Gastrocnemius medialis (tissue), 4 donors: Measurements from ENCODE around the gene CBLIF. TPM values are rescaled to one million over a fixed set of nuclear protein-coding genes. Genes with fewer than 3 reads are reported as not detected.
A peak's percentile ranks its signal among the peaks of the same experiment; 100 is the strongest.

Experiments
- ATAC-seq, 2 donors: fragments of 150-250 bp; one replicate each; pipeline ENCODE4 v1.9.1; 2016
- DNase-seq, 2 donors: peaks; one replicate each; pipeline ENCODE4 v3.0.0-alpha.2; 2019
- H3K27ac ChIP-seq, 4 donors: fragments of 200-600 bp; sonication (generic); 1 replicate in 1 of 4; 2 replicates in 3 of 4; pipeline ENCODE4 v1.5.1; 2016 to 2018; ENCODE audit warnings: mild to moderate bottlenecking in 2 of 4, moderate library complexity in 1 of 4
- H3K27me3 ChIP-seq, 3 donors: fragments of 200-600 bp; sonication (generic) in 2 of 3; 1 replicate in 1 of 3; 2 replicates in 2 of 3; pipeline versions ENCODE4 v1.5.1 to v1.6.0; 2016 to 2019; ENCODE audit warnings: mild to moderate bottlenecking in 1 of 3, moderate library complexity in 1 of 3
- H3K36me3 ChIP-seq, 2 donors: fragments of 200-600 bp; sonication (generic) in 1 of 2; one replicate each; pipeline ENCODE4 v1.5.1; 2017 to 2018
- H3K4me1 ChIP-seq, 2 donors: fragments of 200-600 bp; sonication (generic) in 1 of 2; one replicate each; pipeline ENCODE4 v1.5.1; 2016 to 2017; ENCODE audit warnings: mild to moderate bottlenecking in 2 of 2
- H3K4me3 ChIP-seq, 4 donors: fragments of 200-600 bp; sonication (generic) in 3 of 4; 1 replicate in 1 of 4; 2 replicates in 3 of 4; pipeline ENCODE4 v1.5.1; 2016 to 2019; ENCODE audit warnings: mild to moderate bottlenecking in 2 of 4
- H3K9me3 ChIP-seq, 3 donors: fragments of 200-600 bp; sonication (generic) in 2 of 3; 1 replicate in 1 of 3; 2 replicates in 2 of 3; pipeline ENCODE4 v1.5.1; 2016 to 2019
- POLR2A ChIP-seq, 2 donors: fragments of 450-650 bp; IDR thresholded peaks; one replicate each; pipeline ENCODE4 v1.6.1; 2017; ENCODE audit warnings: antibody characterized with exemption in 2 of 2, mild to moderate bottlenecking in 2 of 2, moderate library complexity in 2 of 2
- in situ Hi-C, 4 donors: fragments of 200-750 bp; cut with MboI; loops; one replicate each; pipeline versions ENCODE4 v1.15.0 to v1.8.0; 2017; ENCODE audit warnings: low sequenced_read_pairs in 4 of 4
- intact Hi-C: fragments of 100-400 bp; cut with DNase I; formaldehyde crosslinking; loops from one replicate; pipeline ENCODE4 v1.15.1; 2023; ENCODE audit warnings: low total_unique reads
- total RNA-seq, 4 donors: library from RNA; depleted of rRNA; stranded (reverse); fragments of >200 nt; gene quantifications; one replicate each; pipeline versions ENCODE4 v1.1.0 to v1.2.3, GENCODE V29; 2016
- TF ChIP-seq, protein P1 (sequence below), 5 experiments: fragments of 450-650 bp in 3 of 5; fragments of 200-600 bp in 2 of 5; sonication (generic) in 2 of 5; IDR thresholded peaks in 4 of 5; conservative IDR thresholded peaks in 1 of 5; 1 replicate in 4 of 5; 2 replicates in 1 of 5; pipeline ENCODE4 v1.5.1; 2016 to 2019; ENCODE audit warnings: antibody characterized with exemption in 5 of 5, mild to moderate bottlenecking in 3 of 5, moderate library complexity in 3 of 5

CBLIF gene
- total RNA-seq, 4 donors from 2014 or later: not detected

GRCh38 chr11:59800390-59801025 lies 44.8 kb downstream of the CBLIF start:
- H3K27me3 ChIP-seq: no peaks in the 10 kb centered on the region
- H3K27ac ChIP-seq: peak overlapping the region in 2 of 4 donors; percentile 69 to 78
- no peak for DNase-seq
- ATAC-seq: no peak
- H3K4me3 ChIP-seq: no peak overlapping the region
- in situ Hi-C loops: loop anchor here (5.0 to 25.0 kb wide), 5 partner anchors 43 to 268 kb away; partner anchors contain the start of gene STX3 (in 1 of the 4)
- no peaks in the 10 kb centered on the region for H3K9me3 ChIP-seq
- no peak for TF ChIP-seq POLR2A (IDR thresholded peaks at IDR 0.05)
- TF ChIP-seq, protein P1, sequence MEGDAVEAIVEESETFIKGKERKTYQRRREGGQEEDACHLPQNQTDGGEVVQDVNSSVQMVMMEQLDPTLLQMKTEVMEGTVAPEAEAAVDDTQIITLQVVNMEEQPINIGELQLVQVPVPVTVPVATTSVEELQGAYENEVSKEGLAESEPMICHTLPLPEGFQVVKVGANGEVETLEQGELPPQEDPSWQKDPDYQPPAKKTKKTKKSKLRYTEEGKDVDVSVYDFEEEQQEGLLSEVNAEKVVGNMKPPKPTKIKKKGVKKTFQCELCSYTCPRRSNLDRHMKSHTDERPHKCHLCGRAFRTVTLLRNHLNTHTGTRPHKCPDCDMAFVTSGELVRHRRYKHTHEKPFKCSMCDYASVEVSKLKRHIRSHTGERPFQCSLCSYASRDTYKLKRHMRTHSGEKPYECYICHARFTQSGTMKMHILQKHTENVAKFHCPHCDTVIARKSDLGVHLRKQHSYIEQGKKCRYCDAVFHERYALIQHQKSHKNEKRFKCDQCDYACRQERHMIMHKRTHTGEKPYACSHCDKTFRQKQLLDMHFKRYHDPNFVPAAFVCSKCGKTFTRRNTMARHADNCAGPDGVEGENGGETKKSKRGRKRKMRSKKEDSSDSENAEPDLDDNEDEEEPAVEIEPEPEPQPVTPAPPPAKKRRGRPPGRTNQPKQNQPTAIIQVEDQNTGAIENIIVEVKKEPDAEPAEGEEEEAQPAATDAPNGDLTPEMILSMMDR (IDR thresholded peaks at IDR 0.05 in 4 of 5, conservative IDR thresholded peaks at IDR 0.05 in 1 of 5): no peak
- intact Hi-C loops: loop anchor here (5.0 kb wide), 2 partner anchors 188 to 263 kb away; no protein-coding TSS in a partner anchor
- peaks cover 0 to 26% of the 10 kb centered on the region in 2 donors for H3K36me3 ChIP-seq
- peaks cover 6 to 9% of the 10 kb centered on the region in 2 donors for H3K4me1 ChIP-seq

GRCh38 chr11:59794417-59794816 lies 50.9 kb downstream of the CBLIF start:
- Histone ChIP-seq H3K36me3 (peaks cover 0 to 64% of the 10 kb centered on the region in 2 donors), H3K9me3 (no peaks in the 10 kb centered on the region), H3K27ac (no peak overlapping the region), H3K4me1 (no peaks in the 10 kb centered on the region), H3K27me3 (no peaks in the 10 kb centered on the region), H3K4me3 (no peak overlapping the region)
- TF ChIP-seq, protein P1 (IDR thresholded peaks at IDR 0.05 in 4 of 5, conservative IDR thresholded peaks at IDR 0.05 in 1 of 5): no peak
- TF ChIP-seq POLR2A (IDR thresholded peaks at IDR 0.05): no peak
- no peak for ATAC-seq
- intact Hi-C loops: no loop called here
- in situ Hi-C loops: no loop called here
- DNase-seq: no peak

- Histone ChIP-seq H3K27ac (no peak overlapping the region), H3K4me3 (no peak overlapping the region), H3K4me1 (no peaks in the 10 kb centered on the region), H3K9me3 (no peaks in the 10 kb centered on the region), H3K27me3 (no peaks in the 10 kb centered on the region), H3K36me3 (peaks cover 0 to 71% of the 10 kb centered on the region in 2 donors)
- ATAC-seq (no peak), DNase-seq (no peak)
- intact Hi-C loops: no loop called here
- TF ChIP-seq POLR2A (IDR thresholded peaks at IDR 0.05): no peak
- TF ChIP-seq, protein P1 (IDR thresholded peaks at IDR 0.05 in 4 of 5, conservative IDR thresholded peaks at IDR 0.05 in 1 of 5): no peak
- in situ Hi-C loops: no loop called here
Observed at GRCh38 chr11:59792507-59792906, 52.8 kb downstream of the CBLIF start.

- intact Hi-C loops (no loop called here), in situ Hi-C loops (no loop called here)
- peaks cover 0 to 69% of the 10 kb centered on the region in 2 donors for H3K36me3 ChIP-seq
- no peaks in the 10 kb centered on the region for H3K27me3 ChIP-seq
- no peaks in the 10 kb centered on the region for H3K9me3 ChIP-seq
- no peak overlapping the region for H3K4me3 ChIP-seq
- DNase-seq (no peak), ATAC-seq (no peak)
- H3K27ac ChIP-seq: no peak overlapping the region
- no peak for TF ChIP-seq POLR2A (IDR thresholded peaks at IDR 0.05)
- TF ChIP-seq, protein P1 (IDR thresholded peaks at IDR 0.05 in 4 of 5, conservative IDR thresholded peaks at IDR 0.05 in 1 of 5): no peak
- H3K4me1 ChIP-seq: peaks cover 0 to 6% of the 10 kb centered on the region in 2 donors
Observed at GRCh38 chr11:59791639-59792038, 53.7 kb downstream of the CBLIF start.
